HFF-Myc (cell line): ENCODE results near the gene RBP3.

Experiments
- DNase-seq: peaks from one replicate; pipeline ENCODE4 v3.0.0-alpha.2; 2011; ENCODE audit warnings: low read depth; ENCODE audit errors: extremely low read depth
- H3K4me3 ChIP-seq: replicated peaks from 2 replicates; pipeline ENCODE4 v1.5.1; 2011; ENCODE audit warnings: low read depth, mild to moderate bottlenecking, control low read depth, low read length
- CTCF ChIP-seq: IDR thresholded peaks from 2 replicates; pipeline ENCODE4 v1.5.1; 2012; ENCODE audit warnings: mild to moderate bottlenecking, low read depth, low read length, control low read depth; ENCODE audit errors: missing control alignments

The RBP3 gene

GRCh38 chr10:47349941-47350371 lies 1.8 kb downstream of the RBP3 start:
- no peak for TF ChIP-seq CTCF
- no peak overlapping the region for H3K4me3 ChIP-seq
- DNase-seq, result no peak

- H3K4me3 ChIP-seq, result no peak overlapping the region
- no peak for TF ChIP-seq CTCF
- no peak for DNase-seq
Measured at GRCh38 chr10:47350671-47351640, 2.8 kb downstream of the RBP3 start.

- DNase-seq, result no peak
- H3K4me3 ChIP-seq, result no peak overlapping the region
- TF ChIP-seq CTCF, result no peak
Measured at GRCh38 chr10:47351899-47352815, 4.0 kb downstream of the RBP3 start.

- no peak for TF ChIP-seq CTCF
- DNase-seq, result no peak
- no peak overlapping the region for H3K4me3 ChIP-seq
Measured at GRCh38 chr10:47353351-47353750, 5.2 kb downstream of the RBP3 start.

- no peak overlapping the region for H3K4me3 ChIP-seq
- no peak for DNase-seq
- no peak for TF ChIP-seq CTCF
Measured at GRCh38 chr10:47354165-47354564, 6.0 kb downstream of the RBP3 start.

GRCh38 chr10:47354900-47355299 lies 6.7 kb downstream of the RBP3 start:
- no peak for DNase-seq
- H3K4me3 ChIP-seq, result no peak overlapping the region
- no peak for TF ChIP-seq CTCF
